GM12878 (cell line): ENCODE data around the gene SLC25A17. TPM values are rescaled to one million over a fixed set of nuclear protein-coding genes. Genes with fewer than 3 reads are reported as not detected.

Experiments used
- ASH2L ChIP-seq: fragments of 300-600, 200-600 bp; sonication (generic); IDR thresholded peaks from 2 replicates; pipeline ENCODE4 v1.6.1; 2017; ENCODE audit warnings: low read depth, mild to moderate bottlenecking, borderline replicate concordance
- CBX5 ChIP-seq: sonication (generic); IDR thresholded peaks from 2 replicates; pipeline ENCODE4 v1.6.1; 2016; ENCODE audit warnings: low read depth, moderate library complexity, mild to moderate bottlenecking, inconsistent platforms
- CHD4 ChIP-seq: fragments of 200-600 bp; sonication (generic); IDR thresholded peaks from 2 replicates; pipeline ENCODE4 v1.6.1; 2016; ENCODE audit warnings: mild to moderate bottlenecking
- EED ChIP-seq: sonication (generic); IDR thresholded peaks from 2 replicates; pipeline ENCODE4 v1.6.1; 2016; ENCODE audit warnings: antibody characterized with exemption, low read depth
- ESRRA ChIP-seq: IDR thresholded peaks from 2 replicates; pipeline ENCODE4 v1.6.1; 2012; ENCODE audit warnings: mild to moderate bottlenecking, low read length, improper control_type of control experiment
- FOXK2 ChIP-seq: fragments of 450-650 bp; IDR thresholded peaks from 2 replicates; pipeline ENCODE4 v1.6.1; 2017; ENCODE audit warnings: mild to moderate bottlenecking, moderate library complexity
- FOXM1 ChIP-seq: IDR thresholded peaks from 2 replicates; pipeline ENCODE4 v1.6.1; 2012; ENCODE audit warnings: low read depth, mild to moderate bottlenecking, inconsistent platforms, low read length, moderate library complexity
- GABPA ChIP-seq: IDR thresholded peaks from 2 replicates; pipeline ENCODE4 v1.6.1; 2014; ENCODE audit warnings: antibody characterized with exemption, low read depth, mild to moderate bottlenecking, inconsistent platforms
- IKZF1 ChIP-seq: fragments of 450-650 bp; conservative IDR thresholded peaks from 2 replicates; pipeline ENCODE4 v1.6.1; 2017; ENCODE audit warnings: antibody characterized with exemption, mild to moderate bottlenecking
- KDM1A ChIP-seq: fragments of 200-600 bp; sonication (generic); IDR thresholded peaks from 2 replicates; pipeline ENCODE4 v1.6.1; 2016; ENCODE audit warnings: borderline replicate concordance
- KLF5 ChIP-seq: fragments of 450-650 bp; IDR thresholded peaks from 2 replicates; pipeline ENCODE4 v1.6.1; 2014; ENCODE audit warnings: mild to moderate bottlenecking; ENCODE audit not compliant: partially characterized antibody
- NFYB ChIP-seq: IDR thresholded peaks from 2 replicates; pipeline ENCODE4 v1.6.1; 2011; ENCODE audit warnings: low read depth, mild to moderate bottlenecking, low read length, improper control_type of control experiment, moderate library complexity; ENCODE audit not compliant: insufficient read depth
- POLR2AphosphoS5 ChIP-seq: IDR thresholded peaks from 2 replicates; pipeline ENCODE4 v1.6.1; 2011; ENCODE audit warnings: mild to moderate bottlenecking, low read length, inconsistent platforms
- SP1 ChIP-seq: IDR thresholded peaks from one replicate; pipeline ENCODE4 v1.6.1; 2011; ENCODE audit warnings: low read depth, low read length
- SPI1 ChIP-seq: IDR thresholded peaks from 2 replicates; pipeline ENCODE4 v1.6.1; 2011; ENCODE audit warnings: low read depth, mild to moderate bottlenecking, low read length, moderate library complexity, borderline replicate concordance; ENCODE audit not compliant: insufficient read depth
- TARDBP ChIP-seq: IDR thresholded peaks from 2 replicates; pipeline ENCODE4 v1.6.1; 2016; ENCODE audit warnings: borderline replicate concordance
- TBL1XR1 ChIP-seq: IDR thresholded peaks from 2 replicates; pipeline ENCODE4 v1.6.1; 2012; ENCODE audit warnings: low read depth, low read length, improper control_type of control experiment
- ZNF207 ChIP-seq: fragments of 450-650 bp; IDR thresholded peaks from 2 replicates; pipeline ENCODE4 v1.6.1; 2014; ENCODE audit warnings: antibody characterized with exemption, mild to moderate bottlenecking, borderline replicate concordance
- ZNF274 ChIP-seq: IDR thresholded peaks from one replicate; pipeline ENCODE4 v1.8.0; 2011; ENCODE audit not compliant: insufficient read length, insufficient read depth
- polyA plus RNA-seq, 11 experiments: library from polyadenylated mRNA; depleted of rRNA in 4 of 11; unstranded in 6 of 11; stranded (reverse) in 5 of 11; fragments of >200 nt; fragmentation: Nextera tagmentation in 4 of 11; fragmentation: Illumina TruSeq in 1 of 11; extraction: Ambion mirVana in 4 of 11; extraction: Trizol in 1 of 11; gene quantifications; 1 replicate in 1 of 11; 2 replicates in 10 of 11; pipeline versions ENCODE4 v1.2.1 to v1.2.3, GENCODE V29; 2011 to 2016; ENCODE audit warnings: inconsistent platforms in 2 of 11, missing spikeins in 2 of 11, low read depth in 1 of 11
- total RNA-seq, 4 experiments: library from RNA; depleted of rRNA in 3 of 4; stranded (reverse); fragments of >200 nt in 3 of 4; fragmentation: Illumina TruSeq in 1 of 4; extraction: Trizol in 1 of 4; gene quantifications; 2 replicates each; pipeline versions ENCODE4 v1.2.1 to v1.2.3, GENCODE V29; 2013 to 2021
- TF ChIP-seq, protein P1 (sequence below), 3 experiments: IDR thresholded peaks in 2 of 3; conservative IDR thresholded peaks in 1 of 3; 2 replicates each; pipeline ENCODE4 v1.5.1; 2011; ENCODE audit warnings: low read depth in 3 of 3, low read length in 3 of 3, mild to moderate bottlenecking in 3 of 3, control low read depth in 2 of 3, moderate library complexity in 2 of 3, inconsistent platforms in 1 of 3, mixed read lengths in 1 of 3; ENCODE audit not compliant: control insufficient read depth in 2 of 3, insufficient read depth in 1 of 3; ENCODE audit errors: extremely low read depth in 1 of 3
- TF ChIP-seq, protein P2 (sequence below): IDR thresholded peaks from 2 replicates; pipeline ENCODE4 v1.6.1; 2012; ENCODE audit warnings: low read depth, low read length, improper control_type of control experiment
- TF ChIP-seq, protein P3 (sequence below): IDR thresholded peaks from 2 replicates; pipeline ENCODE4 v1.6.1; 2011; ENCODE audit warnings: mild to moderate bottlenecking, low read depth, low read length, moderate library complexity; ENCODE audit not compliant: insufficient replicate concordance
- TF ChIP-seq, protein P4 (sequence below): fragments of 450-650 bp; conservative IDR thresholded peaks from 2 replicates; pipeline ENCODE4 v1.6.1; 2017; ENCODE audit warnings: mild to moderate bottlenecking, moderate library complexity
- TF ChIP-seq, protein P5 (sequence below): IDR thresholded peaks from 2 replicates; pipeline ENCODE4 v1.6.1; 2011; ENCODE audit warnings: borderline replicate concordance, low read depth, mild to moderate bottlenecking, moderate library complexity, mixed read lengths, low read length; ENCODE audit not compliant: insufficient read depth; ENCODE audit errors: extremely low read length

The SLC25A17 gene
- total and polyA plus RNA-seq, 10 of the 15 experiments (the other 5 are each of a cell fraction or from before 2014, with no cell fraction given) = 37.5 to 113 (median 62.3) TPM

DNA sequence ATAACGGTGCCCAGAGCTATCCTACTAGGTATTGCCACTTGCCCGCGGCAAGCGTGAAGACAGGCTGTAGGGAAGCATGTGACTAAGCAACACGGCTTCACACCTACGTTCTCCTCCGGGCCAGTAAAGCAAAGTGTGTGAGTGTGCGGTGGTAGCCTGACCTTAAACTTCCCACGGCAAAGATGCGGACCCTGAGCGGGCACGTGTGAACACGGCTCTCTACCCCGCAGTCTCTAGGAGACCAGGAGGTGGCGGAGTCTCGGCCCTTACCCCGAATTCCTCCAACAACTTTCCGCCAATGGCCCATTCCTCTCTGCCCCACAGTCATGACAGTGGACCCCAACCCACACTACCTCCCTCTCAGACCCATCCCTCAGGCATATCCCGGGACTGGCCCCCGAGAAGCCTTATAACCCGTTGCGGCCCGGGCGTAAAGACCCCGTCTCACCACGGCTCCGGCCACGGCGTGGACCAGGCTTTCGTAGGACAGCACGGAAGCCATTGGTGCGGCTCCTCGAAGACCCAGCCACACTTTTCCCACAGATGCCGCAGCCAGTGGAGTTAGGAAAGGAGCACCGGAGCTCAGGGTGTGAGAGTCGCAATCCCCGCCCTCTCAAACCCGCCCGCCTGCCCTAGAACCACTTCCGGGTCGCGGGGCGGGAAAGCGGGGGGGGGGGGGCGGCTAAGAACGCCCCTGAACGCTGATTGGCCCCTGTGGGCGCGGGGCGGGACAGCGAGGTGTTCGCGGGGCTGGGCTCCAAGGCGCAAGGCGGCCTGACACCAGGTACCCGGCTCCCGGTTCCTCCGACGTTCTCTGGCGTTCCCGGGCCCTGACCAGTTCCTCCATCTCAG, at the start of gene SLC25A17 (continued):
- peak; percentile 83 for TF ChIP-seq NFYB
- TF ChIP-seq FOXM1 = no peak
- TF ChIP-seq, protein P1, sequence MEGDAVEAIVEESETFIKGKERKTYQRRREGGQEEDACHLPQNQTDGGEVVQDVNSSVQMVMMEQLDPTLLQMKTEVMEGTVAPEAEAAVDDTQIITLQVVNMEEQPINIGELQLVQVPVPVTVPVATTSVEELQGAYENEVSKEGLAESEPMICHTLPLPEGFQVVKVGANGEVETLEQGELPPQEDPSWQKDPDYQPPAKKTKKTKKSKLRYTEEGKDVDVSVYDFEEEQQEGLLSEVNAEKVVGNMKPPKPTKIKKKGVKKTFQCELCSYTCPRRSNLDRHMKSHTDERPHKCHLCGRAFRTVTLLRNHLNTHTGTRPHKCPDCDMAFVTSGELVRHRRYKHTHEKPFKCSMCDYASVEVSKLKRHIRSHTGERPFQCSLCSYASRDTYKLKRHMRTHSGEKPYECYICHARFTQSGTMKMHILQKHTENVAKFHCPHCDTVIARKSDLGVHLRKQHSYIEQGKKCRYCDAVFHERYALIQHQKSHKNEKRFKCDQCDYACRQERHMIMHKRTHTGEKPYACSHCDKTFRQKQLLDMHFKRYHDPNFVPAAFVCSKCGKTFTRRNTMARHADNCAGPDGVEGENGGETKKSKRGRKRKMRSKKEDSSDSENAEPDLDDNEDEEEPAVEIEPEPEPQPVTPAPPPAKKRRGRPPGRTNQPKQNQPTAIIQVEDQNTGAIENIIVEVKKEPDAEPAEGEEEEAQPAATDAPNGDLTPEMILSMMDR (IDR thresholded peaks at IDR 0.05 in 2 of 3, conservative IDR thresholded peaks at IDR 0.05 in 1 of 3; ENCODE audit: control insufficient read depth in 2 of 3, extremely low read depth in 1 of 3, insufficient read depth in 1 of 3, low read depth in 3 of 3, low read length in 3 of 3) = peak; percentile 30 to 41 (median 34); a peak in 3 of 6 replicates
- TF ChIP-seq TBL1XR1 = 0 out of 2 replicates have a peak, but pooled peaks have one; percentile 14
- TF ChIP-seq KDM1A = no peak
- peak; percentile 32; the same call in 1 of the 2 replicates for TF ChIP-seq SPI1
- TF ChIP-seq ZNF274 = no peak
- peak; percentile 67; the same call in 1 of the 2 replicates for TF ChIP-seq ESRRA
- no peak for TF ChIP-seq FOXK2
- TF ChIP-seq, protein P2, sequence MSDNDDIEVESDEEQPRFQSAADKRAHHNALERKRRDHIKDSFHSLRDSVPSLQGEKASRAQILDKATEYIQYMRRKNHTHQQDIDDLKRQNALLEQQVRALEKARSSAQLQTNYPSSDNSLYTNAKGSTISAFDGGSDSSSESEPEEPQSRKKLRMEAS = peak; percentile 42; the same call in 1 of the 2 replicates
- no peak for TF ChIP-seq CBX5
- TF ChIP-seq, protein P3, sequence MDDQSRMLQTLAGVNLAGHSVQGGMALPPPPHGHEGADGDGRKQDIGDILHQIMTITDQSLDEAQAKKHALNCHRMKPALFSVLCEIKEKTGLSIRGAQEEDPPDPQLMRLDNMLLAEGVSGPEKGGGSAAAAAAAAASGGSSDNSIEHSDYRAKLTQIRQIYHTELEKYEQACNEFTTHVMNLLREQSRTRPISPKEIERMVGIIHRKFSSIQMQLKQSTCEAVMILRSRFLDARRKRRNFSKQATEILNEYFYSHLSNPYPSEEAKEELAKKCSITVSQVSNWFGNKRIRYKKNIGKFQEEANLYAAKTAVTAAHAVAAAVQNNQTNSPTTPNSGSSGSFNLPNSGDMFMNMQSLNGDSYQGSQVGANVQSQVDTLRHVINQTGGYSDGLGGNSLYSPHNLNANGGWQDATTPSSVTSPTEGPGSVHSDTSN = no peak
- no peak for TF ChIP-seq EED
- TF ChIP-seq KLF5 = peak; percentile 18
- TF ChIP-seq, protein P4, sequence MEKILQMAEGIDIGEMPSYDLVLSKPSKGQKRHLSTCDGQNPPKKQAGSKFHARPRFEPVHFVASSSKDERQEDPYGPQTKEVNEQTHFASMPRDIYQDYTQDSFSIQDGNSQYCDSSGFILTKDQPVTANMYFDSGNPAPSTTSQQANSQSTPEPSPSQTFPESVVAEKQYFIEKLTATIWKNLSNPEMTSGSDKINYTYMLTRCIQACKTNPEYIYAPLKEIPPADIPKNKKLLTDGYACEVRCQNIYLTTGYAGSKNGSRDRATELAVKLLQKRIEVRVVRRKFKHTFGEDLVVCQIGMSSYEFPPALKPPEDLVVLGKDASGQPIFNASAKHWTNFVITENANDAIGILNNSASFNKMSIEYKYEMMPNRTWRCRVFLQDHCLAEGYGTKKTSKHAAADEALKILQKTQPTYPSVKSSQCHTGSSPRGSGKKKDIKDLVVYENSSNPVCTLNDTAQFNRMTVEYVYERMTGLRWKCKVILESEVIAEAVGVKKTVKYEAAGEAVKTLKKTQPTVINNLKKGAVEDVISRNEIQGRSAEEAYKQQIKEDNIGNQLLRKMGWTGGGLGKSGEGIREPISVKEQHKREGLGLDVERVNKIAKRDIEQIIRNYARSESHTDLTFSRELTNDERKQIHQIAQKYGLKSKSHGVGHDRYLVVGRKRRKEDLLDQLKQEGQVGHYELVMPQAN = peak; percentile 88
- TF ChIP-seq IKZF1 = peak; percentile 44
- TF ChIP-seq CHD4 = no peak
- peak; percentile 73; the same call in 1 of the 2 replicates for TF ChIP-seq POLR2AphosphoS5
- TF ChIP-seq GABPA = peak; percentile 85
- TF ChIP-seq ZNF207 = no peak; the same call in 1 of the 2 replicates
- TF ChIP-seq, protein P5, sequence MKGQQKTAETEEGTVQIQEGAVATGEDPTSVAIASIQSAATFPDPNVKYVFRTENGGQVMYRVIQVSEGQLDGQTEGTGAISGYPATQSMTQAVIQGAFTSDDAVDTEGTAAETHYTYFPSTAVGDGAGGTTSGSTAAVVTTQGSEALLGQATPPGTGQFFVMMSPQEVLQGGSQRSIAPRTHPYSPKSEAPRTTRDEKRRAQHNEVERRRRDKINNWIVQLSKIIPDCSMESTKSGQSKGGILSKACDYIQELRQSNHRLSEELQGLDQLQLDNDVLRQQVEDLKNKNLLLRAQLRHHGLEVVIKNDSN = peak; percentile 48
- no peak for TF ChIP-seq TARDBP
- TF ChIP-seq ASH2L = 0 out of 2 replicates have a peak, but pooled peaks have one; percentile 59
- peak; percentile 32 for TF ChIP-seq SP1
